GM23338 (cell line): Measurements from ENCODE around the gene SERF2.

Source experiments
- EZH2phosphoT487 ChIP-seq: fragments of 200-600 bp; sonication (generic); IDR thresholded peaks from one replicate; pipeline ENCODE4 v1.8.1; 2018; ENCODE audit warnings: antibody characterized with exemption; ENCODE audit not compliant: unreplicated experiment
- JUNB ChIP-seq: IDR thresholded peaks from one replicate; pipeline ENCODE4 v1.6.1; 2016; ENCODE audit warnings: antibody characterized with exemption; ENCODE audit not compliant: unreplicated experiment
- POLR2AphosphoS5 ChIP-seq: IDR thresholded peaks from 2 replicates; pipeline ENCODE4 v1.6.1; 2016; ENCODE audit warnings: antibody characterized with exemption, low read depth
- TF ChIP-seq, protein P1 (sequence below), 2 experiments: fragments of 200-600 bp in 1 of 2; sonication (generic) in 1 of 2; conservative IDR thresholded peaks; 2 replicates each; pipeline versions ENCODE4 v1.5.1 to v1.6.1; 2016 to 2017; ENCODE audit warnings: antibody characterized with exemption in 2 of 2, low read depth in 2 of 2, mild to moderate bottlenecking in 2 of 2, moderate library complexity in 1 of 2

DNA sequence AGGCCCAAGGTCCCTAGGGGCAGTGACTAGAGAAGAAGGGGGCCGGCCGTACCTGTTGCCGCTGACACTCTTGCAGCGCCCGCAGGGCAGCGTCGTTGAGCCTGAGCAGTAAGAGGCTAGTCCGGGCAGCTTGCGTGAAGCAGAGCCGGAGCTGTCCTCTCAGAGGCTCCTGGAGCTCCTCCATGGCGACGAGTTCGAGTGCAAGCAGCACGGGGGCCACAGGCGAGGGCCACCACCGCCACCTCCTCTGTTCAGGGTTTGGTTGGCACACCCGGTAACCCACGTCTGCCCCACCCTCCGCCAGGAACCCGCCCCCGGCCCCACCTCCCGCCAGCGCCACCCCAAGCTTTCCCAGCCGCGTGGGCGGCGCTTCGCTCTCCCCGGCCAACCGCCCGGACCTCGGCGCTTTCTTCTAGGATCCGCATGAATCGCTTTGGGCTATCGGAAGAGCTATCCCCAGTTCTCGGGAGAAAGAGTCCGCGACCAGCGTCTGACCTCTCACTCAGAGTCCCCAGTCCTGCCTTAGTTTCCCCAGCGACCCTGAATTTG, 15.3 kb upstream of the SERF2 start, which contains the start of gene ELL3:
- TF ChIP-seq, protein P1, sequence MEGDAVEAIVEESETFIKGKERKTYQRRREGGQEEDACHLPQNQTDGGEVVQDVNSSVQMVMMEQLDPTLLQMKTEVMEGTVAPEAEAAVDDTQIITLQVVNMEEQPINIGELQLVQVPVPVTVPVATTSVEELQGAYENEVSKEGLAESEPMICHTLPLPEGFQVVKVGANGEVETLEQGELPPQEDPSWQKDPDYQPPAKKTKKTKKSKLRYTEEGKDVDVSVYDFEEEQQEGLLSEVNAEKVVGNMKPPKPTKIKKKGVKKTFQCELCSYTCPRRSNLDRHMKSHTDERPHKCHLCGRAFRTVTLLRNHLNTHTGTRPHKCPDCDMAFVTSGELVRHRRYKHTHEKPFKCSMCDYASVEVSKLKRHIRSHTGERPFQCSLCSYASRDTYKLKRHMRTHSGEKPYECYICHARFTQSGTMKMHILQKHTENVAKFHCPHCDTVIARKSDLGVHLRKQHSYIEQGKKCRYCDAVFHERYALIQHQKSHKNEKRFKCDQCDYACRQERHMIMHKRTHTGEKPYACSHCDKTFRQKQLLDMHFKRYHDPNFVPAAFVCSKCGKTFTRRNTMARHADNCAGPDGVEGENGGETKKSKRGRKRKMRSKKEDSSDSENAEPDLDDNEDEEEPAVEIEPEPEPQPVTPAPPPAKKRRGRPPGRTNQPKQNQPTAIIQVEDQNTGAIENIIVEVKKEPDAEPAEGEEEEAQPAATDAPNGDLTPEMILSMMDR (conservative IDR thresholded peaks at IDR 0.05; ENCODE audit: low read depth in 2 of 2): no peak
- TF ChIP-seq EZH2phosphoT487: no peak
- no peak for TF ChIP-seq JUNB
- peak; percentile 79 for TF ChIP-seq POLR2AphosphoS5
